Measurements from ENCODE around the gene SMCO4.

SMCO4 gene

GRCh38 chr11:93526641-93527583 is 16.3 kb downstream of the SMCO4 start:
- no peak for DNase-seq

GRCh38 chr11:93526346-93526633 is 16.9 kb downstream of the SMCO4 start:
- no peak for DNase-seq

GRCh38 chr11:93525601-93526345 is 17.4 kb downstream of the SMCO4 start:
- no peak for DNase-seq

- DNase-seq: no peak
Measured at GRCh38 chr11:93524858-93525257, 18.3 kb downstream of the SMCO4 start.

- DNase-seq: no peak
Measured at GRCh38 chr11:93524173-93524536, 19.0 kb downstream of the SMCO4 start.

- no peak for DNase-seq
Measured at GRCh38 chr11:93520726-93521509, 22.3 kb downstream of the SMCO4 start.

GRCh38 chr11:93519179-93519578 is 24.0 kb downstream of the SMCO4 start:
- no peak for DNase-seq

GRCh38 chr11:93518081-93518480 is 25.1 kb downstream of the SMCO4 start:
- no peak for DNase-seq

GRCh38 chr11:93517611-93518010 is 25.6 kb downstream of the SMCO4 start:
- no peak for DNase-seq

GRCh38 chr11:93517041-93517440 is 26.1 kb downstream of the SMCO4 start:
- DNase-seq: no peak

GRCh38 chr11:93515441-93516025 is 27.7 kb downstream of the SMCO4 start:
- no peak for DNase-seq

- no peak for DNase-seq
Measured at GRCh38 chr11:93514712-93515111, 28.5 kb downstream of the SMCO4 start.

- DNase-seq: no peak
Measured at GRCh38 chr11:93513772-93514171, 29.4 kb downstream of the SMCO4 start.

- no peak for DNase-seq
Measured at GRCh38 chr11:93512949-93513667, 30.1 kb downstream of the SMCO4 start.

- no peak for DNase-seq
Measured at GRCh38 chr11:93512073-93512475, 31.1 kb downstream of the SMCO4 start.

GRCh38 chr11:93510196-93510873 is 32.9 kb downstream of the SMCO4 start:
- DNase-seq: no peak

GRCh38 chr11:93507517-93507916 is 35.7 kb downstream of the SMCO4 start:
- no peak for DNase-seq

- no peak for DNase-seq
Measured at GRCh38 chr11:93505703-93506102, 37.5 kb downstream of the SMCO4 start.

- no peak for DNase-seq
Measured at GRCh38 chr11:93504110-93505095, 38.8 kb downstream of the SMCO4 start.

- DNase-seq: no peak
Measured at GRCh38 chr11:93501856-93502255, 41.3 kb downstream of the SMCO4 start.

- DNase-seq: no peak
Measured at GRCh38 chr11:93500759-93501158, 42.4 kb downstream of the SMCO4 start.

Measured in activated CD8-positive, alpha-beta memory T cell treated with anti-CD3 and anti-CD28 coated beads, Interleukin-2, amount 50 U/mL, for 48 hours (primary cell).